SU-DHL-6 (cell line): ENCODE results near the gene JOSD1.

Experiments used
- H2AFZ ChIP-seq: fragments of 200-600 bp; sonication (generic); 2 replicates; pipeline ENCODE4 v1.6.1; 2014; ENCODE audit warnings: low read depth, mild to moderate bottlenecking, moderate library complexity, mixed read lengths, antibody characterized with exemption, low read length; ENCODE audit not compliant: severe bottlenecking
- H3F3A ChIP-seq: fragments of 200-600 bp; shearing (Covaris generic); 2 replicates; pipeline ENCODE4 v1.6.0; 2016; ENCODE audit warnings: antibody characterized with exemption, mild to moderate bottlenecking; ENCODE audit not compliant: insufficient read depth
- H3K27ac ChIP-seq: fragments of 200-600 bp; sonication (generic); 2 replicates; pipeline ENCODE4 v1.5.1; 2016; ENCODE audit warnings: low read depth, mild to moderate bottlenecking, low read length, moderate library complexity, mixed read lengths
- H3K27me3 ChIP-seq: fragments of 200-600 bp; sonication (generic), shearing (Covaris generic); 2 replicates; pipeline ENCODE4 v1.6.0; 2014; ENCODE audit warnings: mild to moderate bottlenecking, low read length
- H3K36me3 ChIP-seq: fragments of 200-600 bp; sonication (generic); 2 replicates; pipeline ENCODE4 v1.6.1; 2014; ENCODE audit warnings: mild to moderate bottlenecking, low read length, mixed read lengths
- H3K4me2 ChIP-seq: fragments of 300-600, 200-600 bp; shearing (Covaris generic), sonication (generic); 2 replicates; pipeline ENCODE4 v1.6.0; 2014; ENCODE audit warnings: low read length, low read depth, mild to moderate bottlenecking; ENCODE audit not compliant: poor library complexity, severe bottlenecking
- H3K4me3 ChIP-seq: fragments of 200-600 bp; sonication (generic); 2 replicates; pipeline ENCODE4 v1.5.1; 2014; ENCODE audit warnings: antibody characterized with exemption, low read length, mild to moderate bottlenecking, mixed read lengths; ENCODE audit not compliant: insufficient read depth, poor library complexity, severe bottlenecking
- H3K79me2 ChIP-seq: fragments of 200-600 bp; sonication (generic); 2 replicates; pipeline ENCODE4 v1.6.1; 2014; ENCODE audit warnings: mild to moderate bottlenecking, low read length, moderate library complexity; ENCODE audit not compliant: insufficient read depth
- H3K9ac ChIP-seq: fragments of 200-600 bp; sonication (generic); 2 replicates; pipeline ENCODE4 v1.7.0; 2014; ENCODE audit warnings: mild to moderate bottlenecking, low read length
- H3K9me2 ChIP-seq: fragments of 200-600 bp; sonication (generic); replicated peaks from 2 replicates; pipeline ENCODE4 v1.6.1; 2014; ENCODE audit warnings: low read length; ENCODE audit not compliant: insufficient read depth
- H3K9me3 ChIP-seq: fragments of 200-600 bp; sonication (generic); 2 replicates; pipeline ENCODE4 v1.6.1; 2014; ENCODE audit warnings: low read length, mixed read lengths; ENCODE audit not compliant: insufficient read depth
- H4K20me1 ChIP-seq: fragments of 200-600 bp; sonication (generic); 2 replicates; pipeline ENCODE4 v1.6.1; 2014; ENCODE audit warnings: low read depth, mild to moderate bottlenecking, antibody characterized with exemption, low read length, moderate library complexity, mixed read lengths
- EZH2phosphoT487 ChIP-seq: fragments of 200-600 bp; sonication (generic), shearing (Covaris generic); conservative IDR thresholded peaks from 2 replicates; pipeline ENCODE4 v1.6.1; 2018; ENCODE audit warnings: mild to moderate bottlenecking, antibody characterized with exemption, low read length, moderate library complexity, mixed read lengths
- TF ChIP-seq, protein P1 (sequence below): fragments of 200-600 bp; sonication (generic); IDR thresholded peaks from one replicate; pipeline ENCODE4 v1.5.1; 2017; ENCODE audit warnings: antibody characterized with exemption, mild to moderate bottlenecking, low read length, moderate library complexity; ENCODE audit not compliant: insufficient read depth, poor library complexity, severe bottlenecking

JOSD1 gene

DNA sequence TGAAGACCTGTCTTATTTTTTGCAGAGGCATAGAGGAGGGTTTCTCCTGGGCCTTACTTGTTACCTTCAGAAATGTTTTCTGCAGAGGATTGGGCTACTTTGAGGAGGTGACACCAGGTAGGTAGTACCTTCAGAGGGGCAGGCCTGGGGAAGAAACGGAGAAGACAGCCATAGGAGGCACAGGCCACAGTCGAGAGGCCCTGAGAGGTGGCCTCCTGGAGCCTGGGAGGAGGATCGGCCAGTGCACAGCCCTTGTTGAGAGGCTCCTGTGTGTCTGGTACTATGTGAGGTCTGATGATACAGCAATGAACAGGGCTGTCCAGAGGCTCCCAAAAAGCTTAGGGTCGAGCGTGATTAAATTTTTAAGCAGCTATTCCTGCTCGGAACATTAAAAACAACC is 16.5 kb upstream of the JOSD1 start:
- H3K9me3 ChIP-seq, result no peaks in the 10 kb centered on the region
- no peak for TF ChIP-seq EZH2phosphoT487
- TF ChIP-seq, protein P1, sequence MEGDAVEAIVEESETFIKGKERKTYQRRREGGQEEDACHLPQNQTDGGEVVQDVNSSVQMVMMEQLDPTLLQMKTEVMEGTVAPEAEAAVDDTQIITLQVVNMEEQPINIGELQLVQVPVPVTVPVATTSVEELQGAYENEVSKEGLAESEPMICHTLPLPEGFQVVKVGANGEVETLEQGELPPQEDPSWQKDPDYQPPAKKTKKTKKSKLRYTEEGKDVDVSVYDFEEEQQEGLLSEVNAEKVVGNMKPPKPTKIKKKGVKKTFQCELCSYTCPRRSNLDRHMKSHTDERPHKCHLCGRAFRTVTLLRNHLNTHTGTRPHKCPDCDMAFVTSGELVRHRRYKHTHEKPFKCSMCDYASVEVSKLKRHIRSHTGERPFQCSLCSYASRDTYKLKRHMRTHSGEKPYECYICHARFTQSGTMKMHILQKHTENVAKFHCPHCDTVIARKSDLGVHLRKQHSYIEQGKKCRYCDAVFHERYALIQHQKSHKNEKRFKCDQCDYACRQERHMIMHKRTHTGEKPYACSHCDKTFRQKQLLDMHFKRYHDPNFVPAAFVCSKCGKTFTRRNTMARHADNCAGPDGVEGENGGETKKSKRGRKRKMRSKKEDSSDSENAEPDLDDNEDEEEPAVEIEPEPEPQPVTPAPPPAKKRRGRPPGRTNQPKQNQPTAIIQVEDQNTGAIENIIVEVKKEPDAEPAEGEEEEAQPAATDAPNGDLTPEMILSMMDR, result no peak
- peaks cover 40% of the 10 kb centered on the region for H3K79me2 ChIP-seq
- no peak overlapping the region for H3K27ac ChIP-seq
- H4K20me1 ChIP-seq, result peaks cover 9% of the 10 kb centered on the region; the same call in 1 of the 2 replicates
- no peaks in the 10 kb centered on the region for H3K36me3 ChIP-seq
- no peak overlapping the region for H3K4me2 ChIP-seq
- H3K9ac ChIP-seq, result no peak overlapping the region
- no peaks in the 10 kb centered on the region for H3F3A ChIP-seq
- no peak overlapping the region for H3K4me3 ChIP-seq
- H3K9me2 ChIP-seq, result no peaks in the 10 kb centered on the region
- no peak overlapping the region for H2AFZ ChIP-seq
- no peaks in the 10 kb centered on the region for H3K27me3 ChIP-seq

DNA sequence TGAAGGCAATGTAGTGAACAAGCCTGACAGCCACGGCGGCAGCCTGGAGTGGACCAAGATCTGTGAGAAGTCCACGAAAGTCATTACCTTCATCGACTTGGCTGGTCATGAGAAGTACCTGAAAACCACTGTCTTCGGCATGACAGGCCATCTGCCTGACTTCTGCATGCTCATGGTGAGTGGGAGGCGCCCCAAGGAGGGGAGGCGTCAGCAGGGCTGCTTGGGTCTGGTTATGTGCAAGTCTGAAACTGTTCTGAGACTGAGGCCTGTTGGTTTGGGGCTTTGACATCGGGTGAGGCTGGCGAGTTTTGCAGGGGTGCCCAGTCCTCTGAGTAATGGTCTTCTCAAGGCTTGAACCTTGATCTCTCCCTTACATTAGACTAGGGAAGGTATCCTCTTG is 16.1 kb upstream of the JOSD1 start:
- peaks cover 44% of the 10 kb centered on the region for H3K79me2 ChIP-seq
- no peaks in the 10 kb centered on the region for H3K9me2 ChIP-seq
- H2AFZ ChIP-seq, result no peak overlapping the region
- H3K9me3 ChIP-seq, result no peaks in the 10 kb centered on the region
- H3K27ac ChIP-seq, result no peak overlapping the region
- no peak for TF ChIP-seq EZH2phosphoT487
- TF ChIP-seq, protein P1, result no peak
- no peaks in the 10 kb centered on the region for H3K36me3 ChIP-seq
- H3K27me3 ChIP-seq, result no peaks in the 10 kb centered on the region
- no peak overlapping the region for H3K9ac ChIP-seq
- H3K4me2 ChIP-seq, result no peak overlapping the region
- H3F3A ChIP-seq, result no peaks in the 10 kb centered on the region
- H4K20me1 ChIP-seq, result peaks cover 9% of the 10 kb centered on the region; the same call in 1 of the 2 replicates
- no peak overlapping the region for H3K4me3 ChIP-seq

DNA sequence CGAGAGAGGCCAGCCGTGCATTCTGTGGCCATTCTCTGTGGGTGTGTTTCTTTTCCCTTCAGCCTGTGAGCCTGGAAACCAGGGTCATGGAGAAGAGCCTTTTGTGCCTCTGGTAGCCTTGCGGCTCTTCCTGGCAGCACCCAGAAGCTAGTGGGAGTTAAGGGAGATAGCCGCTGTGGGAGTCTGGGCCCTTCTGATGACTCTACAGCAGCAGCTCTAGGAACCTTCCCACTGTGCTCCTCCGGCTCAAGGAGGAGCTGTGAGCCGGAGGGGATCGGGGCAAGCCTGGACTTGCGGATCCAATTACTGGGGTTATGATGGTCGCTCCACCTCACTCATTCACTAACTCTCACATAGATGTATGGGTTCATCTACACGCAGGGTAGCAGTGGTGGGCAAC is 15.5 kb upstream of the JOSD1 start:
- no peak overlapping the region for H3K4me2 ChIP-seq
- peaks cover 50% of the 10 kb centered on the region for H3K79me2 ChIP-seq
- no peaks in the 10 kb centered on the region for H3K27me3 ChIP-seq
- no peak overlapping the region for H3K9ac ChIP-seq
- peaks cover 9% of the 10 kb centered on the region; the same call in 1 of the 2 replicates for H4K20me1 ChIP-seq
- no peak overlapping the region for H3K4me3 ChIP-seq
- H2AFZ ChIP-seq, result no peak overlapping the region
- no peaks in the 10 kb centered on the region for H3F3A ChIP-seq
- TF ChIP-seq, protein P1, result no peak
- TF ChIP-seq EZH2phosphoT487, result no peak
- H3K9me2 ChIP-seq, result no peaks in the 10 kb centered on the region
- H3K9me3 ChIP-seq, result no peaks in the 10 kb centered on the region
- no peaks in the 10 kb centered on the region for H3K36me3 ChIP-seq
- H3K27ac ChIP-seq, result no peak overlapping the region
